PFSK-1 (cell line): ENCODE results near the gene PAPOLB.

ENCODE experiments used
- FOXP2 ChIP-seq: optimal IDR thresholded peaks from 2 replicates; pipeline ENCODE3; 2011; ENCODE audit warnings: borderline replicate concordance, control low read depth, inconsistent platforms; ENCODE audit not compliant: insufficient read depth; ENCODE audit errors: extremely low read length, extremely low read depth
- POLR2AphosphoS5 ChIP-seq: IDR thresholded peaks from 2 replicates; pipeline ENCODE4 v1.6.1; 2012; ENCODE audit warnings: low read depth, mild to moderate bottlenecking, control low read depth, low read length, moderate library complexity
- SIN3A ChIP-seq: IDR thresholded peaks from 2 replicates; pipeline ENCODE4 v1.6.1; 2012; ENCODE audit warnings: mild to moderate bottlenecking, low read length, moderate library complexity, borderline replicate concordance; ENCODE audit not compliant: insufficient read depth
- TAF1 ChIP-seq: IDR thresholded peaks from 2 replicates; pipeline ENCODE4 v1.6.1; 2012; ENCODE audit warnings: low read length, control low read depth, borderline replicate concordance; ENCODE audit not compliant: insufficient read depth
- TF ChIP-seq, protein P1 (sequence below), 2 experiments: IDR thresholded peaks; 2 replicates each; pipeline versions ENCODE4 v1.6.1 to v1.8.0; 2011 to 2012; ENCODE audit warnings: low read depth in 2 of 2, low read length in 2 of 2, control low read depth in 1 of 2, inconsistent platforms in 1 of 2, mild to moderate bottlenecking in 1 of 2, moderate library complexity in 1 of 2; ENCODE audit not compliant: insufficient read depth in 1 of 2

Gene PAPOLB

DNA sequence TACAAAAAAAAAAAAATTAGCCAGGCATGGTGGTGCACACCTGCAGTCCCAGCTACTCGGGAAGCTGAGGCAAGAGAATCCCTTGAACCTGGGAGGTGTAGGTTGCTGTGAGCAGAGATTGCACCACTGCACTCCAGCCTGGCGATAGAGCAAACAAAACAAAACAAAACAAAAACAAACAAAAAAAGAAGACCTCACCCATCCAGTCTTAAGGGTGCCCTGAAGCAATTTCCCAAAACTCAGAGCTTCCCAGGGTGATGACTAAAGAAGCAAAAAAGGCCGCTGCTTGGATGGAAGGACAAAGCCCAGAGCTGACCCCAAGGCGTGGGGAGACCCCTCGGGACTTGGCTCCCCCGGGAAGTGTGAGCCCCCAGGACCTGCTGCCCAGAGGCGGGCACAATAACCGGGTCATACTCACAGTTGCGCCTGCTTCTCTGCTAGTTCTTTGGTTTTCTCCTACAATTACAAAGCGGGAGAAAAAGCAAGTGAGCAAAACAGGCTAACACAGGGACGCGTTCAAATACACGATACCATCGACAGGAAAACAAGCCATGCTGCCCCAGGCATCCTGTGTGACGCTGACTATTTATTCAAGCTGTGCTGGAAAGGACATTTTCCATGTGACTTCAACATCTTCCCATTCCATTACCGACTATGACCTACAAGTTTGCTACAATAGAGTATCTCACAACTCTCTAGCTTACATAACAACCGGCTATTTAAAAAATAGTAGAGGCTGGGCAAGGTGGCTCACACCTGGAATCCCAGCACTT, 29.9 kb downstream of the PAPOLB start:
- TF ChIP-seq, protein P1, sequence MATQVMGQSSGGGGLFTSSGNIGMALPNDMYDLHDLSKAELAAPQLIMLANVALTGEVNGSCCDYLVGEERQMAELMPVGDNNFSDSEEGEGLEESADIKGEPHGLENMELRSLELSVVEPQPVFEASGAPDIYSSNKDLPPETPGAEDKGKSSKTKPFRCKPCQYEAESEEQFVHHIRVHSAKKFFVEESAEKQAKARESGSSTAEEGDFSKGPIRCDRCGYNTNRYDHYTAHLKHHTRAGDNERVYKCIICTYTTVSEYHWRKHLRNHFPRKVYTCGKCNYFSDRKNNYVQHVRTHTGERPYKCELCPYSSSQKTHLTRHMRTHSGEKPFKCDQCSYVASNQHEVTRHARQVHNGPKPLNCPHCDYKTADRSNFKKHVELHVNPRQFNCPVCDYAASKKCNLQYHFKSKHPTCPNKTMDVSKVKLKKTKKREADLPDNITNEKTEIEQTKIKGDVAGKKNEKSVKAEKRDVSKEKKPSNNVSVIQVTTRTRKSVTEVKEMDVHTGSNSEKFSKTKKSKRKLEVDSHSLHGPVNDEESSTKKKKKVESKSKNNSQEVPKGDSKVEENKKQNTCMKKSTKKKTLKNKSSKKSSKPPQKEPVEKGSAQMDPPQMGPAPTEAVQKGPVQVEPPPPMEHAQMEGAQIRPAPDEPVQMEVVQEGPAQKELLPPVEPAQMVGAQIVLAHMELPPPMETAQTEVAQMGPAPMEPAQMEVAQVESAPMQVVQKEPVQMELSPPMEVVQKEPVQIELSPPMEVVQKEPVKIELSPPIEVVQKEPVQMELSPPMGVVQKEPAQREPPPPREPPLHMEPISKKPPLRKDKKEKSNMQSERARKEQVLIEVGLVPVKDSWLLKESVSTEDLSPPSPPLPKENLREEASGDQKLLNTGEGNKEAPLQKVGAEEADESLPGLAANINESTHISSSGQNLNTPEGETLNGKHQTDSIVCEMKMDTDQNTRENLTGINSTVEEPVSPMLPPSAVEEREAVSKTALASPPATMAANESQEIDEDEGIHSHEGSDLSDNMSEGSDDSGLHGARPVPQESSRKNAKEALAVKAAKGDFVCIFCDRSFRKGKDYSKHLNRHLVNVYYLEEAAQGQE (IDR thresholded peaks at IDR 0.05; ENCODE audit: insufficient read depth in 1 of 2, low read depth in 2 of 2, low read length in 2 of 2) = no peak
- peak; percentile 24 for TF ChIP-seq FOXP2

DNA sequence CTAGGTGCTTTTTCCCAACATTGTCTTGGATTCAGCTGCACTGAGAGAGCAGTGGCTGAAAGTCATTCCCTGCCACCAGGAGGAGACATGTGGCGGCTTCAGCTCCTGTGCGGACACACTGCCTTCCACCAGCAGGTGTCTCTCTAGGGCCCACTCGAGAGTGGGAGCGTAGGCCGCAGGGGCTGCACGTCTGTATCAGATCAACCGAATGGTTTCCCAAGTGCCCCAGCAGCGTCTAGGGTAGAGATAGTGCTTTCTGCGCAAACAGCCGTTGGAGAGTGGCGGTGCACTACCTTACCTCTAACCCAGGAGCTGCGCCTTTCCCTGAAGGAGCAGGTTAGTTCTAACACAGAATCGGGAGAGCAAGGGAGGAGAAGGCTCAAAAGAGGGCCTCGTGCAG, 31.7 kb downstream of the PAPOLB start:
- TF ChIP-seq POLR2AphosphoS5 (no peak), SIN3A (peak; percentile 36; the same call in 1 of the 2 replicates), FOXP2 (peak; percentile 38), TAF1 (no peak)
- TF ChIP-seq, protein P1 (IDR thresholded peaks at IDR 0.05; ENCODE audit: insufficient read depth in 1 of 2, low read depth in 2 of 2, low read length in 2 of 2) = no peak

DNA sequence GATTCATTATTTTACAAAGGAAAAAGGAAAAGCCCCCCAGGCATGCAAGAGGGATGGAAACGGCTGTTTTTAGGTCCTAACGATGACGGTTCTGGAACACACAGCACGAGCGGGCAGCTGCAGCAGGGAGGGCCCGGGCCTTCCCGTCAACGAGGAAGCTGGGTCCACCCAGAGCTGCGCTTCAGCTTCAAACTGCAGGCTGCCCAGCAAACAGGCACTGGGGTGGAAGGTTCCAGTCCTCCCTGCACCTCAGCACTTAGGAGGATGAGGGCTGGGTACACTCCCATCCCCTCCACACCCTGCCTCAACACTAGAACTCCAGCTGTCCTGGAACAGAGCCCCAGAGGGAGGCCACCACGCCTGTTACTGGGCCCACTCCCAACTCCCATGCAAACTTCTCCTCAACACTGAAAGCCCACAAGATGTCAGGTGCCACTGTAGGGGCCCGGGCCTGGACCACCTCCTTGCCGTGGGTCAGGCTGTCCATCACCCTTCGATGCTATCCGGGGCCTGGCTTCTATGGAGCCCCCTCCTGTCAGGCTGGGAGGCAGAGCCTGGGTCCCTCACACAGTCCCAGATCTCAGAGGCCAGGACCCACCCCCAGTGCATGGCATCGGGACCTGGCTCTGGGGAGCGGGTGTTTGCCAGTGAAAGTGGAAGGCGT, 33.0 kb downstream of the PAPOLB start:
- no peak for TF ChIP-seq FOXP2
- TF ChIP-seq, protein P1 (IDR thresholded peaks at IDR 0.05; ENCODE audit: insufficient read depth in 1 of 2, low read depth in 2 of 2, low read length in 2 of 2) = no peak

DNA sequence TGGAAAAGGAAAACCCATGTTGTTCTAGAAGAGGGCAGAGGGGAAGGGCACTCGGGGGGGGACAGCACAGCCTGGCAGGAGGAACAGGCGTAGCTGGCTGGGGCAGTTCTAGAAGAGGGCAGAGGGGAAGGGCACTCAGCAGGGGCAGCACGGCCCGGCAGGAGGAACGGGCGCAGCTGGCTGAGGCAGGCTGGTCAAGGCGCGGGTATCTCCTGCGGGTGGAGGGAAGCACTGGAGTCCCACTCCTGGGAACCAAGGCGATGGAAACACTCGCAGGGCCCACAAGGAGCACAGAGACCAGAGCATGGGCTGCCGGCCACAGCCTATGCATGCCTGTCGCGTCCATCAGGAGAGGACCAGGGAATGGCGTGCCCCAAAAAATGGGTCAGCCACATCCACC, 36.7 kb downstream of the PAPOLB start:
- no peak for TF ChIP-seq FOXP2
- TF ChIP-seq TAF1 = no peak

DNA sequence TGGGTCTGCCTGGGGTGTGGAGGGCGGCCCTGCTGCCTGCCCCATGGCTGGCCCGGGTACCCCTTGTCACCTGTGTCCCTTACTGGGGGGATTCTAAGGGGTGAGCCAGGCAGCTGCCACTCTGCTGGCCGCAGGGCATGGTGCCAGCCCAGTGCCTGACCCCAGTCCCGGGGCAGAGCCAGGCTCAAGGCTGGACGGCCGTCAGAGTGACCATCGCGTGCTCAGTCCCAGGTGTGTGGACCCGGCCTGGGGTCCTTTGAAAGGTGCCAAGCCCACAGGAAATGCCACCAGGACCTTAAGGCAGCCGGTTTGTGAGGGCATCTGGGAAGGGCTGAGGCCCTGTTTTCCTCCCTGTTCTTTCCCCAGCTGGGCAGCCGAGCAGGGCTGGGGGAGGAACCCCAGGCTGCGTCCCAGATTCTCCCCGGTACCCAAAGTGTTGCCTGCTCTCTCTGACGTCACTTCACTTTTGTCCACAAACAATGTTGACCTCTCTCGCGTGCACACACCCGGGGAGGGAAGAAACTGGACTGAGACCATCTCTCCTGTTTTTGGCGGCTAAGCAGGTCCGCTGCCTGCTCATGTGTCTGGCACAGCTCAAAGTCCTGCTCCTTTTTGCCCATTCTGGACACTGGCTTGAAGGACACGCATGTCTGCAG, 37.6 kb downstream of the PAPOLB start:
- TF ChIP-seq, protein P1 (IDR thresholded peaks at IDR 0.05; ENCODE audit: insufficient read depth in 1 of 2, low read depth in 2 of 2, low read length in 2 of 2) = no peak
- TF ChIP-seq TAF1 = no peak
- no peak for TF ChIP-seq POLR2AphosphoS5
- no peak for TF ChIP-seq SIN3A
- no peak for TF ChIP-seq FOXP2
